C4-2B (cell line): ENCODE measurements around the gene CAMK2N1.

Experiments
- ZFX ChIP-seq: fragments of 450-650 bp; IDR thresholded peaks from 2 replicates; pipeline ENCODE4 v1.6.1; 2017
- TF ChIP-seq, protein P1 (sequence below): fragments of 450-650 bp; conservative IDR thresholded peaks from 2 replicates; pipeline ENCODE4 v1.5.1; 2017; ENCODE audit warnings: mild to moderate bottlenecking

DNA sequence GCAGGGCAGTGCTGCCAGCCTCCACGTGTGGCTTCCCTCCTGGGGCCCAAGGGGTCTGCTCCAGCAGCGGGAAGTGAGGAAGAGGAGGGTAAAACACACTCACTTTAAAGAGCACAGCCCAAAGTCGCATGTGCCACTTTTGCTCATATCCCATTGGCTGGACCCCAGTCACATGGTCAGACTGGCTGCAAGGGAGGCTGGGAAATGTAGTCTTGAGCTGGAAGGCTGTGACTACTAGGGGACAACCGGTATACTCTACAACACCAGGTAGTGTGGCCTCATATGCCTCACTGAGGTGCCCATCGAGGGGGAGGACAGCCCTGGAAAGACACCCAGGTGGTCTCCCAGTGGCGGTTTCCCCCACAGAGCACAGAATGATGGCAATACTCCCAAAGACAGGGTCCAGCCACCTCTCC lies 45.2 kb downstream of the CAMK2N1 start:
- TF ChIP-seq, protein P1, sequence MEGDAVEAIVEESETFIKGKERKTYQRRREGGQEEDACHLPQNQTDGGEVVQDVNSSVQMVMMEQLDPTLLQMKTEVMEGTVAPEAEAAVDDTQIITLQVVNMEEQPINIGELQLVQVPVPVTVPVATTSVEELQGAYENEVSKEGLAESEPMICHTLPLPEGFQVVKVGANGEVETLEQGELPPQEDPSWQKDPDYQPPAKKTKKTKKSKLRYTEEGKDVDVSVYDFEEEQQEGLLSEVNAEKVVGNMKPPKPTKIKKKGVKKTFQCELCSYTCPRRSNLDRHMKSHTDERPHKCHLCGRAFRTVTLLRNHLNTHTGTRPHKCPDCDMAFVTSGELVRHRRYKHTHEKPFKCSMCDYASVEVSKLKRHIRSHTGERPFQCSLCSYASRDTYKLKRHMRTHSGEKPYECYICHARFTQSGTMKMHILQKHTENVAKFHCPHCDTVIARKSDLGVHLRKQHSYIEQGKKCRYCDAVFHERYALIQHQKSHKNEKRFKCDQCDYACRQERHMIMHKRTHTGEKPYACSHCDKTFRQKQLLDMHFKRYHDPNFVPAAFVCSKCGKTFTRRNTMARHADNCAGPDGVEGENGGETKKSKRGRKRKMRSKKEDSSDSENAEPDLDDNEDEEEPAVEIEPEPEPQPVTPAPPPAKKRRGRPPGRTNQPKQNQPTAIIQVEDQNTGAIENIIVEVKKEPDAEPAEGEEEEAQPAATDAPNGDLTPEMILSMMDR: no peak
- no peak for TF ChIP-seq ZFX
